ENCODE results near the gene RABGAP1L. TPM values are rescaled to one million over a fixed set of nuclear protein-coding genes. Genes with fewer than 3 reads are reported as not detected.

Gene RABGAP1L
- total RNA-seq, 4 donors from 2014 or later: 31.7 to 49.7 (median 34.3) TPM

DNA sequence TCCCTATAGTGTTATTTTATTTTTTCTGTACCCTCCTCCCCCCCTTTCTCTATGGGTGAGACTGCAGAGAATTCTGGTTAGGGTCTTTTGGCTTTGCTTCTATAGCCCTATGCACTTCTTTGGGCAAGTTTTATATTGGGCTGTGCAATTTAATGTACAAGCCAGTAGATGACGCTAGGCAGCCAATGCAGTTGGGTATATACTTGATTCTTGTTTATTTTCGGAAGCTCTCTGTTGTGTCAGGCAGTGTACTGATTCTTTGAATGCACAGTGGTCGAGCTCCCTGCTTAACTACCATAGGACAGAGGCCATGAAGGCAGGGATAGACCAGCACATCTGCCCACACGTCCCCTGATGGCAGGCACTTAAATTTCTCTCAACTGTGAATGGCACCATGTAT is 254.3 kb downstream of the RABGAP1L start:
- ATAC-seq (ENCODE audit: low FRiP score) (no peak), DNase-seq (ENCODE audit: low spot score) (no peak)
- TF ChIP-seq, protein P1, sequence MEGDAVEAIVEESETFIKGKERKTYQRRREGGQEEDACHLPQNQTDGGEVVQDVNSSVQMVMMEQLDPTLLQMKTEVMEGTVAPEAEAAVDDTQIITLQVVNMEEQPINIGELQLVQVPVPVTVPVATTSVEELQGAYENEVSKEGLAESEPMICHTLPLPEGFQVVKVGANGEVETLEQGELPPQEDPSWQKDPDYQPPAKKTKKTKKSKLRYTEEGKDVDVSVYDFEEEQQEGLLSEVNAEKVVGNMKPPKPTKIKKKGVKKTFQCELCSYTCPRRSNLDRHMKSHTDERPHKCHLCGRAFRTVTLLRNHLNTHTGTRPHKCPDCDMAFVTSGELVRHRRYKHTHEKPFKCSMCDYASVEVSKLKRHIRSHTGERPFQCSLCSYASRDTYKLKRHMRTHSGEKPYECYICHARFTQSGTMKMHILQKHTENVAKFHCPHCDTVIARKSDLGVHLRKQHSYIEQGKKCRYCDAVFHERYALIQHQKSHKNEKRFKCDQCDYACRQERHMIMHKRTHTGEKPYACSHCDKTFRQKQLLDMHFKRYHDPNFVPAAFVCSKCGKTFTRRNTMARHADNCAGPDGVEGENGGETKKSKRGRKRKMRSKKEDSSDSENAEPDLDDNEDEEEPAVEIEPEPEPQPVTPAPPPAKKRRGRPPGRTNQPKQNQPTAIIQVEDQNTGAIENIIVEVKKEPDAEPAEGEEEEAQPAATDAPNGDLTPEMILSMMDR (IDR thresholded peaks at IDR 0.05): no peak

DNA sequence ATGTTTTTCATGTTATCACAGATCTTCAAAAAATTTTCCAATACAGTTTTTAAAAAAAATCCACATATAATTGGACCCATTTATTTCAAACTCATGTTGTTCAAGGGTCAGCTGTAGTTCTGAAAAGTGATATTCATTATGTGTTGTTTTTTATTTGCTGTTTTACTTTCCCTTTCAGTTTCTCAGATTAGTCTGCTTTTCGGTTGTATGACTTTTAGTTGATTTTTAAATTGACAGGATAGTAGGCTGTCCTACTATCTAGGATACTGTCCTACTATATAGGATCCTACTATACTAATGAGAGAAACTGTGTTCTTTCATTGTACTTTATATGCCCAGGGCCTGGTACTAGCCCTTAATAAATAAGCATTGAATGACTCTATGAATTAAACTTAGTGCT is 254.9 kb downstream of the RABGAP1L start:
- TF ChIP-seq, protein P1 (IDR thresholded peaks at IDR 0.05): no peak
- ATAC-seq (ENCODE audit: low FRiP score) (no peak), DNase-seq (ENCODE audit: low spot score) (no peak)

DNA sequence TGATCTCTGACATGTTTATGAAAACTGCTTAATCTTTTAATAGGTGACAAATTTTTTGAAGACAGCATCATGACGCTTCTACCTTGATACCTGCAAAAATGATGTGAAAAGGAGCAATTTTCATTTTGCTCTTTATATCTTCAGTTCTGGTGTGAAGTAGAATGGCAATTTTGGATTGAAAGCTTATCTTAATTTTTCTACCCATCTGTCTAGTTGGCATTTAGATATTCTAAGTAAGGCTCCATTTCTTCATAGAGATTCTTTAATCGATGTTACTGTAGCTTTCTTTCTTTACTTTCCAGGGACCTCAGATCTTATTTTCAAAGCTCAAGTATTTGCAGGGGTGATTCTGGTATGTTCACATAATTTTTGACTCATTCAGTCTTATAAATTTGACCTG is 256.2 kb downstream of the RABGAP1L start:
- TF ChIP-seq, protein P1 (IDR thresholded peaks at IDR 0.05): no peak
- no peak for ATAC-seq (ENCODE audit: low FRiP score)

DNA sequence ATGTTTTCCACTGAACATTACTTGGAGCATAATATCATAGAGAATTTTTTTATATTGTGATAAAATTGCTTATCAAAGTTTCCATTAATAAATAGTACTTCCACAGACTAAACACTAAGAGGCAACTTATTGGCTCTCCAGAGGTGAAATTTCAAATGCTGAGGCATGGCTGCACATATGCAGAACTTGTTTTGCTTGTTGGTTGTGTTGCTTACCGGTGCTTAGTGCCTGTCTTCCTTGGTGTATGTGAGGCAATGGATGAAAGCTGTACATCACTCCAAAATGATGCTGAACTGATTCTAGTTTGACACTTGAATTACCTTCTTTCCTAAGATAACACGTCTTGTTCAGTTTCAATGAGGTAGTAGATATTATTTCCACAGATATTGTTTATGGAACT is 258.6 kb downstream of the RABGAP1L start:
- DNase-seq (ENCODE audit: low spot score) (no peak), ATAC-seq (ENCODE audit: low FRiP score) (no peak)
- TF ChIP-seq, protein P1 (IDR thresholded peaks at IDR 0.05): no peak

More for the DNA sequence above, 256.2 kb downstream of the RABGAP1L start:
- DNase-seq (ENCODE audit: low spot score): no peak

DNA sequence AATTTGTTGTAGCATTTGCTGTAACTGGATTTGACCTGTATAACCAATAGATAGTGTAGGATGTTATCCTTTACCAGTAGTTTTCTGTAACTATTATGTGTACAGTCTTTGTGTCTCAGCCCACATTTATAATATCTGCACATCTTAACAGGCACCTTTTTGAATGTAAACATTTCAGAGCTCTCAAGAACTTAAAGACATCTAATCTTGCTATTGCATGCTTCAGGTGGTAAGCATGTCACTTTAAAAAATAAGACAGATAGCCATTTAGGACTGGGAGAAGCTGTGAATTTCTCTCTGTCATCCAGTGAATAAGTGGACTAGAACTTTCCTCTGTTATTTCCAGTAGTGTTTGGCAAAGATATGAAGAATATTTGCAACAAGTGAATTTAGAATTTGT is 265.8 kb downstream of the RABGAP1L start:
- ATAC-seq (ENCODE audit: low FRiP score) (no peak), DNase-seq (ENCODE audit: low spot score) (no peak)
- TF ChIP-seq, protein P1 (IDR thresholded peaks at IDR 0.05): no peak

DNA sequence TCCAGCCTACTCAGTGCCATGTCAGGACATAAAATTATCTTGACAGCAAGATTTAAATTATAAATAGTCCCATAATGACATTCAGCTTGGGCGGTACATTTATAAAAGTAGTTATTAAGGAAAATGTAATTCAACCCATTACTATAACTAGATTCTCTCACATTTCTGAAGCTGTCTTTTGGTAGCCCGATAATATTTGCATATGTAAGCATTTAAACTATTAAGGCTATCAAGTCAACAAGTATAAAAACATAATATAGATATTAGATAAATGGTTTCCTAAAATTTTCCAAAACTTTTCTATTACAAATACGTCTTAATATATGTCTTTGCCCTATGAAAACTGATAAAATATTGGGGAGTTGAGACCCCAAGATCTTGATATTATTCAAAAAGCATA is 266.8 kb downstream of the RABGAP1L start:
- ATAC-seq (ENCODE audit: low FRiP score) (no peak), DNase-seq (ENCODE audit: low spot score) (no peak)
- TF ChIP-seq, protein P1 (IDR thresholded peaks at IDR 0.05): no peak

DNA sequence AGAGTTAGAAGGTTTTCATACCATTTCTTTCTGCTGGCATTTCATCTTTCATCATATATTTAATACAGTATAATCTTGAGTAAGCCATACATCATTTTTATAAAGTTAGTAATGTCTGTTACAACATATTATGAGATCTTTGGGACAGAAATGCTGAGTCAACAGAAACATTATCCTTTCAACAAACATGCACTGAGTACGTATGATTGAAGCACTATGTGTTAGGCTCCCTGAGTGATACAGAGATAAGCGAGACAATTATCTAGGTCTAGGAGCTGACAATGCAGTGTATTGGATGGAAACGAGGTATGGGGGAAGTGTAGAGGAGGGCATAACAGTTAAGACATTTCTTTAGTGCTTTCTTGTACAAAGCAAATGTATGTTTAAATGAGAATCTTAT is 268.7 kb downstream of the RABGAP1L start:
- ATAC-seq (ENCODE audit: low FRiP score) (no peak), DNase-seq (ENCODE audit: low spot score) (no peak)
- TF ChIP-seq, protein P1 (IDR thresholded peaks at IDR 0.05): no peak
